Endodermal cell (in vitro differentiated cells): ENCODE results near the gene DEFB125. TPM values are rescaled to one million over a fixed set of nuclear protein-coding genes. Genes with fewer than 3 reads are reported as not detected.

Experiments
- DNase-seq: peaks from one replicate; pipeline ENCODE4 v3.0.0-alpha.2; 2017
- H3K27ac ChIP-seq: 2 replicates; pipeline ENCODE4 v1.5.1; 2013; ENCODE audit warnings: mild to moderate bottlenecking, low read depth, low read length, moderate library complexity
- H3K27me3 ChIP-seq: 2 replicates; pipeline ENCODE4 v1.6.1; 2013; ENCODE audit warnings: mild to moderate bottlenecking, low read length, moderate library complexity; ENCODE audit not compliant: insufficient read depth, control insufficient read depth, poor library complexity, severe bottlenecking
- H3K36me3 ChIP-seq: 2 replicates; pipeline ENCODE4 v1.7.0; 2013; ENCODE audit warnings: mild to moderate bottlenecking, low read length, moderate library complexity; ENCODE audit not compliant: control insufficient read depth, insufficient read depth
- H3K4me1 ChIP-seq: one replicate; pipeline ENCODE4 v1.7.0; 2013; ENCODE audit warnings: low read length; ENCODE audit not compliant: control insufficient read depth, insufficient read depth
- H3K4me3 ChIP-seq: 2 replicates; pipeline ENCODE4 v1.5.1; 2013; ENCODE audit warnings: mild to moderate bottlenecking, low read length, moderate library complexity
- H3K9ac ChIP-seq: 2 replicates; pipeline ENCODE4 v1.6.1; 2013; ENCODE audit warnings: mild to moderate bottlenecking, low read length, moderate library complexity; ENCODE audit not compliant: poor library complexity, severe bottlenecking; ENCODE audit errors: extremely low read depth
- H3K9me3 ChIP-seq: 2 replicates; pipeline ENCODE4 v1.6.1; 2013; ENCODE audit warnings: mild to moderate bottlenecking, low read length, moderate library complexity; ENCODE audit not compliant: control insufficient read depth
- H3K27ac Mint-ChIP-seq: 2 replicates; pipeline ENCODE4 v1.8.0; 2020; ENCODE audit warnings: mixed read lengths
- H3K27me3 Mint-ChIP-seq: 2 replicates; pipeline ENCODE4 v1.8.0; 2021; ENCODE audit warnings: mild to moderate bottlenecking, mixed read lengths; ENCODE audit not compliant: insufficient read depth
- H3K36me3 Mint-ChIP-seq: 2 replicates; pipeline ENCODE4 v1.8.0; 2020; ENCODE audit warnings: low read depth, mixed read lengths
- H3K4me1 Mint-ChIP-seq: 2 replicates; pipeline ENCODE4 v1.8.0; 2020; ENCODE audit warnings: mixed read lengths
- H3K4me3 Mint-ChIP-seq: 2 replicates; pipeline ENCODE4 v1.8.0; 2020; ENCODE audit warnings: mild to moderate bottlenecking, moderate library complexity, mixed read lengths
- H3K9me3 Mint-ChIP-seq: 2 replicates; pipeline ENCODE4 v1.8.0; 2020; ENCODE audit warnings: mild to moderate bottlenecking, mixed read lengths
- CTCF ChIP-seq: fragments of 200-600 bp; sonication (generic); conservative IDR thresholded peaks from 2 replicates; pipeline ENCODE4 v1.5.0; 2021; ENCODE audit warnings: antibody characterized with exemption, mild to moderate bottlenecking
- WGBS, 2 experiments: methylation state at CpG; one replicate each; pipeline versions ENCODE4 v1.1.5 to v1.1.7; 2013; ENCODE audit warnings: missing lambda C conversion rate in 2 of 2, mixed read lengths in 1 of 2; ENCODE audit not compliant: insufficient coverage in 1 of 2, insufficient read length in 1 of 2; 5-methylcytosine and 5-hydroxymethylcytosine counted together
- total RNA-seq, 2 donors: library from RNA; stranded (reverse); fragmentation: NEBNext Ultra II Directional in 1 of 2; extraction: Animal tissue kit (Norgen Biotek cat#: 25700) in 1 of 2; gene quantifications; 2 replicates in 1 of 2; 3 replicates in 1 of 2; pipeline ENCODE4 v1.2.1, GENCODE V29; 2021

The DEFB125 gene
- total RNA-seq, 2 donors from 2014 or later: not detected

- no peak for DNase-seq
- Mint-ChIP-seq H3K36me3 (no peaks in the 10 kb centered on the region), H3K4me1 (no peaks in the 10 kb centered on the region), H3K4me3 (no peak overlapping the region), H3K27ac (no peak overlapping the region), H3K9me3 (no peaks in the 10 kb centered on the region), H3K27me3 (peaks cover 17% of the 10 kb centered on the region)
- no peaks in the 10 kb centered on the region for H3K4me1 ChIP-seq
- H3K36me3 ChIP-seq: no peaks in the 10 kb centered on the region
- no peak overlapping the region for H3K9ac ChIP-seq
- H3K27ac ChIP-seq: no peak overlapping the region
- H3K4me3 ChIP-seq: no peak overlapping the region
- WGBS, 2 experiments: 88 to 89% methylated on average over 4 of the region's 4 CpGs
- no peak for TF ChIP-seq CTCF
- peaks cover 2% of the 10 kb centered on the region for H3K27me3 ChIP-seq
- no peaks in the 10 kb centered on the region for H3K9me3 ChIP-seq
Observed at GRCh38 chr20:79565-79964, 7.9 kb upstream of the DEFB125 start.

GRCh38 chr20:90651-91050 is 3.2 kb downstream of the DEFB125 start:
- Mint-ChIP-seq H3K27ac (no peak overlapping the region), H3K9me3 (peaks cover 22% of the 10 kb centered on the region), H3K36me3 (no peaks in the 10 kb centered on the region), H3K27me3 (peaks cover 22% of the 10 kb centered on the region), H3K4me3 (no peak overlapping the region), H3K4me1 (no peaks in the 10 kb centered on the region)
- TF ChIP-seq CTCF: no peak
- no peak for DNase-seq
- H3K9ac ChIP-seq: no peak overlapping the region
- peaks cover 30% of the 10 kb centered on the region for H3K9me3 ChIP-seq
- H3K27ac ChIP-seq: no peak overlapping the region
- H3K4me1 ChIP-seq: no peaks in the 10 kb centered on the region
- no peak overlapping the region for H3K4me3 ChIP-seq
- no peaks in the 10 kb centered on the region for H3K36me3 ChIP-seq
- H3K27me3 ChIP-seq: no peaks in the 10 kb centered on the region

- Histone ChIP-seq H3K27ac (no peak overlapping the region), H3K4me3 (no peak overlapping the region), H3K9ac (no peak overlapping the region), H3K36me3 (no peaks in the 10 kb centered on the region), H3K27me3 (no peaks in the 10 kb centered on the region), H3K9me3 (peaks cover 36% of the 10 kb centered on the region), H3K4me1 (no peaks in the 10 kb centered on the region)
- DNase-seq: no peak
- no peak overlapping the region for H3K27ac Mint-ChIP-seq
- no peaks in the 10 kb centered on the region for H3K4me1 Mint-ChIP-seq
- no peak for TF ChIP-seq CTCF
- H3K4me3 Mint-ChIP-seq: no peak overlapping the region
- H3K27me3 Mint-ChIP-seq: peaks cover 22% of the 10 kb centered on the region
- H3K36me3 Mint-ChIP-seq: no peaks in the 10 kb centered on the region
- peaks cover 34% of the 10 kb centered on the region for H3K9me3 Mint-ChIP-seq
Observed at GRCh38 chr20:93641-94040, 6.2 kb downstream of the DEFB125 start.
